Measurements from ENCODE around the gene RTL3.

The RTL3 gene, protein sequence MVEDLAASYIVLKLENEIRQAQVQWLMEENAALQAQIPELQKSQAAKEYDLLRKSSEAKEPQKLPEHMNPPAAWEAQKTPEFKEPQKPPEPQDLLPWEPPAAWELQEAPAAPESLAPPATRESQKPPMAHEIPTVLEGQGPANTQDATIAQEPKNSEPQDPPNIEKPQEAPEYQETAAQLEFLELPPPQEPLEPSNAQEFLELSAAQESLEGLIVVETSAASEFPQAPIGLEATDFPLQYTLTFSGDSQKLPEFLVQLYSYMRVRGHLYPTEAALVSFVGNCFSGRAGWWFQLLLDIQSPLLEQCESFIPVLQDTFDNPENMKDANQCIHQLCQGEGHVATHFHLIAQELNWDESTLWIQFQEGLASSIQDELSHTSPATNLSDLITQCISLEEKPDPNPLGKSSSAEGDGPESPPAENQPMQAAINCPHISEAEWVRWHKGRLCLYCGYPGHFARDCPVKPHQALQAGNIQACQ

DNA sequence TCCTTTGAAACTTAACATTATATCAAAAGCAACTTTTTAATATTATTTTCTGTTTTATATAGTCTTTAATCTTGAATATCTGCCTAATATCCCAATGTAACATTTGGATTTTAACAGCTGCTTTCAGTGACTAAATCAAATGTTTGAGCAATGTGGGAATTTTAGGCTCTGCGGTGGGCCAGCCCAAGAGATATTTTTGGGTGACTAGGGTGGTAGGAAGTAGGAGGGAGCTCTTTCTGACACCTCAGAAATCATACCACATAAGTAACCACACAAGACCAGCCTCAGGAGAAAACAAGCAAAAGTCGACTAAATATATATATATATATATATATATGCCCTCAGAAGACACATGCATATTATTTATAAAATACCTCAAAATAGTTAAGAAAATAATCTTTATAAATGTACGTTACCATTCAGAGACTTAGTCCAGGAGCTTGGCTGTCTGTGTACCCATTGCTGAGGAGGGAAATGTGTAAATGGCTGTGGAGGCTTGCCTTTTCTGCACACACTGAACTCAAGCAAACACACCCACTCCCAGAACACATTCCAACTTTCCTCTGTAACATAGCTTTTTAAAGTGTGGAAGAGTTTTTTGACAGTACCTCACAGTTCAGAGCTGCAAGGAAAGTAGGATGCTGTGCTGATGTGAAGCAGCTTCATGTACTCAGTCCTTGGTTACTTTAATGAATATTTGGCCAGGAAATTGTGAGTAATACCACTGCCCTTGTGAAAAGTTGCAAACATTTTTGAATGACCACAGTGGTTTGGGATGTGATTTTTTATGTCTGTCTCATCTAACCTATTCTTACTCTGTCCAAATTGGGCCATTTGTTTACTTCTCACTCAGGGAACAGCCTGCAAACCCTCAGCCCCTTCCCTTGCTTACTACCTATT, at the start of gene RTL3:
Gene RTL3, minus strand, starts transcription at position 484 of the 900 bp plus-strand sequence. CDS start 908 bp downstream, outside the sequence.
- Histone ChIP-seq H4K20me1 (no peaks in the 10 kb centered on the region), H3K4me3 (no peak within 1 kb of the TSS), H3K27ac (peak within 1 kb of the TSS; percentile 51), H3K4me2 (peak within 1 kb of the TSS; percentile 74), H3K36me3 (no peaks in the 10 kb centered on the region), H3K9ac (0 out of 2 replicates have a peak within 1 kb of the TSS, but pooled peaks have one; percentile 22), H3K4me1 (peaks cover 59% of the 10 kb centered on the region), H3K27me3 (no peaks in the 10 kb centered on the region), H3K9me3 (0 out of 2 replicates have a peak, but pooled peaks cover 4% of the 10 kb centered on the region)
- TF ChIP-seq Cebpa-rat (IDR thresholded peaks at IDR 0.05): no peak

DNA sequence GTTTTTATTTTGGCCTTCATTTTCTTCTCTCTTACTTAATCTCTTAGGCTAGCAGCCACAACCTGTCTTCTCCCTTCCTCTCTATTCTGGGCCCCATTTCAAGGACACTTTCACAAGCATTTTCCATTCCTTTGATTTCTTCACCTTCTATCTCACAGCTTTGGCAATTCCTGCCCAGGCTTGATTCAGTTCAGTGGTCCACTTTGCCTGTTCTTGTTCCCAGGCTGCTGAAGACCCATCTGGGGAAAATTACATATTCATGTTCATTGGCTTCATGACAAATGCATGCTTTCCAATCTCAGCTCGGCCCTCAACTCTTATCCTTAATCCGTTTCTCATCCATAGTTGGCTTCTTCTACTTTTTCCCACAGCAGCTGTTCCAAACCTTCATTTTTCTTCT, 49.7 kb upstream of the RTL3 start:
- Histone ChIP-seq H3K27me3 (no peaks in the 10 kb centered on the region), H3K4me2 (no peak overlapping the region), H4K20me1 (no peaks in the 10 kb centered on the region), H3K9me3 (no peaks in the 10 kb centered on the region), H3K9ac (no peak overlapping the region), H3K27ac (no peak overlapping the region), H3K4me1 (no peaks in the 10 kb centered on the region), H3K36me3 (no peaks in the 10 kb centered on the region), H3K4me3 (no peak overlapping the region)
- no peak for TF ChIP-seq Cebpa-rat (IDR thresholded peaks at IDR 0.05)

DNA sequence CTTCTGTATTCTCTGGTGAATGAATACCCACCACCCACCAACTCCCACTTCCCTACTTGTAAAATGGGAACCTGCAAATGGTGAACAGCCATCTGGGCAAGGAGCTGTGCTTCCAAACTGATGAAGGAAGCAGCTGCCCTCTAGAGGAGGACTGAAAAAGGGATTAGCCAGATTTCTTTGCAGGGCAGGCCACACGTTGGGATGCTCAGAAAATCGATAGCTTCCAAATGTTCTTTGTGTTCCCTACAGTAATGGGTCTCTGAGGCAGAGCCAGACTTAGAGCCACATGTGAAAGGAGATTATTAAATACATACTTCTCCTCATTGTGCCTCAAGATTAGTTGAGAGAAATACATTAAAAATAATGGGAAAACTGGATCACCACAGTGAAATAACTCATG, 49.1 kb upstream of the RTL3 start:
- no peak for TF ChIP-seq Cebpa-rat (IDR thresholded peaks at IDR 0.05)
- Histone ChIP-seq H3K9ac (no peak overlapping the region), H3K4me2 (no peak overlapping the region), H3K27ac (no peak overlapping the region), H3K27me3 (no peaks in the 10 kb centered on the region), H3K4me3 (no peak overlapping the region), H4K20me1 (no peaks in the 10 kb centered on the region), H3K9me3 (no peaks in the 10 kb centered on the region), H3K36me3 (no peaks in the 10 kb centered on the region), H3K4me1 (no peaks in the 10 kb centered on the region)

GRCh38 chrX:78706071-78706470, 46.9 kb upstream of the RTL3 start:
- Histone ChIP-seq H3K27me3 (no peaks in the 10 kb centered on the region), H3K4me1 (no peaks in the 10 kb centered on the region), H3K4me3 (no peak overlapping the region), H4K20me1 (no peaks in the 10 kb centered on the region), H3K4me2 (no peak overlapping the region), H3K9me3 (no peaks in the 10 kb centered on the region), H3K27ac (no peak overlapping the region), H3K9ac (no peak overlapping the region), H3K36me3 (no peaks in the 10 kb centered on the region)
- no peak for TF ChIP-seq Cebpa-rat (IDR thresholded peaks at IDR 0.05)

DNA sequence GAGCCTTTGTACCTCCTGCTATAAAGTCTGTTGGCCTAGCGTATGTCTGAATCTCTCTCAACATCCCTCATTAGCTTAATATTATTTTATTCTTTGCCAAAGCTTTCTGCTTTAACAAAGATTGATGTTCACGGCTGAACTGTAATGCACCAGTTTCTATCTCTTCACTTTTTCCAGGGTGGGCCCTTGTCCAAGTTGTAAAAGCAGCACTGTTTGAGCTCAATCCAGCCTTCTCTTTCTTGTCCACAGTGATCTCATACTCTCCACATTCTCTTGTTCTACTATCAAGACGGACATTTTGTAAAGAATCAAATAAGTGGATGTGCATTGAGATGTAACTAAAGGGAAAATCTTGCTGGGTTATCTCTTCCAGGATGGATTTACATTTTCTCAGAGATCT, 34.4 kb upstream of the RTL3 start:
- TF ChIP-seq Cebpa-rat (IDR thresholded peaks at IDR 0.05): no peak
- Histone ChIP-seq H3K27me3 (no peaks in the 10 kb centered on the region), H3K9ac (no peak overlapping the region), H4K20me1 (no peaks in the 10 kb centered on the region), H3K9me3 (peaks cover 17% of the 10 kb centered on the region), H3K36me3 (no peaks in the 10 kb centered on the region), H3K4me2 (no peak overlapping the region), H3K4me3 (no peak overlapping the region), H3K27ac (no peak overlapping the region), H3K4me1 (no peaks in the 10 kb centered on the region)

DNA sequence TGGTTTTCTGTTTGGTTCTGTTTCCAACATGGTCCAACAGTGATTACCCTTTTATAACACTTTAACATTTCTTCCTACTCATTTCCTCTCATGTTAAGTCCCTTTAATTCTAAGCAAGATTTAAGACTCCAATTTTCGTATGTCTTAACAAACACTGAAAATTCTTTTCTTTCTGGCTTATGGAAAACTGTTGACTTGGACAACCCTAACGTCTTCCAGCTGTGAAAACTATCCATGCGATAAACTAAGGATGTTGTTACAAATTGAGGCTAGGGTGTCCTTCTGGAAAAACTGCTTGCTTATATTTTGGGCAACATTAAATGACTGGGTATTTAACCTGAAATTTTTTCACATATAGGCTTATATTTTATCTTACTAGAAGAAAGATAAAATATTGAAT, 33.9 kb upstream of the RTL3 start:
- H4K20me1 ChIP-seq: no peaks in the 10 kb centered on the region
- no peak overlapping the region for H3K4me3 ChIP-seq
- no peak overlapping the region for H3K27ac ChIP-seq
- H3K4me2 ChIP-seq: no peak overlapping the region
- peaks cover 17% of the 10 kb centered on the region for H3K9me3 ChIP-seq
- H3K4me1 ChIP-seq: no peaks in the 10 kb centered on the region
- no peak overlapping the region for H3K9ac ChIP-seq
- no peaks in the 10 kb centered on the region for H3K27me3 ChIP-seq
- no peaks in the 10 kb centered on the region for H3K36me3 ChIP-seq
- no peak for TF ChIP-seq Cebpa-rat (IDR thresholded peaks at IDR 0.05)

DNA sequence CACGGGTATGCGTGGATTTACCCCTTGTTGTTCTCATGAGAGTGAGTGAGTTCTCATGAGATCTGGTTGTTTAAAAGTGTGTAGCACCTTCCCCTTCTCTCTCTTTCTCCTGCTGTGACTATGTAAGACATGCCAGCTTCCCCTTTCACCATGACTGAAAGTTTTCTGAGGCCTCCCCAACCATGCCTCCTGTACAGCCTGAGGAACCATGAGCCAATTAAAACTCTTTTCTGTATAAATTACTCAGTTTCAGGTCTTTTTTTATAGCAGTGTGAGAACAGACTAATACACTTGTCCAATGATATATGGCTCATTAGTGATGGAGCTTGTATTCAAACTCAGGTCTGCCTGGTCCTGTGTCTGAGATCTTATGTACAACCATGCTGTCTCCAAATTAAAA, 28.5 kb upstream of the RTL3 start:
- Histone ChIP-seq H3K27ac (no peak overlapping the region), H3K27me3 (no peaks in the 10 kb centered on the region), H3K4me3 (no peak overlapping the region), H3K9ac (no peak overlapping the region), H3K4me1 (no peaks in the 10 kb centered on the region), H3K36me3 (no peaks in the 10 kb centered on the region), H4K20me1 (no peaks in the 10 kb centered on the region), H3K4me2 (no peak overlapping the region), H3K9me3 (peaks cover 3% of the 10 kb centered on the region; the same call in 1 of the 2 replicates)
- no peak for TF ChIP-seq Cebpa-rat (IDR thresholded peaks at IDR 0.05)

GRCh38 chrX:78673246-78673645, 14.1 kb upstream of the RTL3 start:
- H3K4me3 ChIP-seq: no peak overlapping the region
- no peak overlapping the region for H3K27ac ChIP-seq
- H4K20me1 ChIP-seq: no peaks in the 10 kb centered on the region
- TF ChIP-seq Cebpa-rat (IDR thresholded peaks at IDR 0.05): no peak; the same call in 1 of the 2 replicates
- no peaks in the 10 kb centered on the region for H3K27me3 ChIP-seq
- H3K9ac ChIP-seq: no peak overlapping the region
- H3K4me1 ChIP-seq: no peaks in the 10 kb centered on the region
- no peaks in the 10 kb centered on the region for H3K36me3 ChIP-seq
- H3K9me3 ChIP-seq: no peaks in the 10 kb centered on the region
- H3K4me2 ChIP-seq: no peak overlapping the region

GRCh38 chrX:78665342-78665741, 6.2 kb upstream of the RTL3 start:
- H3K9ac ChIP-seq: no peak overlapping the region
- H4K20me1 ChIP-seq: no peaks in the 10 kb centered on the region
- no peaks in the 10 kb centered on the region for H3K36me3 ChIP-seq
- H3K27me3 ChIP-seq: no peaks in the 10 kb centered on the region
- TF ChIP-seq Cebpa-rat (IDR thresholded peaks at IDR 0.05): no peak
- H3K9me3 ChIP-seq: peaks cover 25% of the 10 kb centered on the region
- H3K4me3 ChIP-seq: no peak overlapping the region
- peaks cover 8% of the 10 kb centered on the region for H3K4me1 ChIP-seq
- no peak overlapping the region for H3K4me2 ChIP-seq
- H3K27ac ChIP-seq: no peak overlapping the region

DNA sequence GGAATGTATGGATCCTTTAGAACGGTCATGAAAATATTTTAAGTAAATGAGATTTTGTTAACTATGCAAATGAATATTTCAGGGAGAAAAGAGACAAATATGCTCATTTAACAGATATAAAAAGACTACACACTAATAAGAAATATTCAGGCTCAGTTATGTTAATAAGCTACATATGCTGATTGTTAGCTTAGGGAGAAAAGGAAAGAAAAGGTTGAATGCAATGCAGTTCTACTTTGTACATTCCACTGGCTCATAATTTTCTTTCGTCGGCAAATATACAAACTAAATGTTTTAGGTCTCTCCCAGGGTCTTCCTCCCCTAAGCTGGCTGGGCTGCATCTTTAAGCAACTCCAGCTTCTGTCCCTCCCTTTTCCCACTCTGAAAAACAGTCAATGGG, 2.7 kb upstream of the RTL3 start:
- Histone ChIP-seq H3K36me3 (no peaks in the 10 kb centered on the region), H4K20me1 (no peaks in the 10 kb centered on the region), H3K27ac (no peak overlapping the region), H3K4me2 (no peak overlapping the region; the same call in 1 of the 2 replicates), H3K27me3 (no peaks in the 10 kb centered on the region), H3K9me3 (peaks cover 17% of the 10 kb centered on the region), H3K4me3 (no peak overlapping the region), H3K9ac (no peak overlapping the region), H3K4me1 (peaks cover 43% of the 10 kb centered on the region)
- no peak for TF ChIP-seq Cebpa-rat (IDR thresholded peaks at IDR 0.05)
